ENCODE results near the gene UBL7.

UBL7 gene

GRCh38 chr15:74438206-74438605 is 22.8 kb downstream of the UBL7 start:
- no peak for DNase-seq

DNA sequence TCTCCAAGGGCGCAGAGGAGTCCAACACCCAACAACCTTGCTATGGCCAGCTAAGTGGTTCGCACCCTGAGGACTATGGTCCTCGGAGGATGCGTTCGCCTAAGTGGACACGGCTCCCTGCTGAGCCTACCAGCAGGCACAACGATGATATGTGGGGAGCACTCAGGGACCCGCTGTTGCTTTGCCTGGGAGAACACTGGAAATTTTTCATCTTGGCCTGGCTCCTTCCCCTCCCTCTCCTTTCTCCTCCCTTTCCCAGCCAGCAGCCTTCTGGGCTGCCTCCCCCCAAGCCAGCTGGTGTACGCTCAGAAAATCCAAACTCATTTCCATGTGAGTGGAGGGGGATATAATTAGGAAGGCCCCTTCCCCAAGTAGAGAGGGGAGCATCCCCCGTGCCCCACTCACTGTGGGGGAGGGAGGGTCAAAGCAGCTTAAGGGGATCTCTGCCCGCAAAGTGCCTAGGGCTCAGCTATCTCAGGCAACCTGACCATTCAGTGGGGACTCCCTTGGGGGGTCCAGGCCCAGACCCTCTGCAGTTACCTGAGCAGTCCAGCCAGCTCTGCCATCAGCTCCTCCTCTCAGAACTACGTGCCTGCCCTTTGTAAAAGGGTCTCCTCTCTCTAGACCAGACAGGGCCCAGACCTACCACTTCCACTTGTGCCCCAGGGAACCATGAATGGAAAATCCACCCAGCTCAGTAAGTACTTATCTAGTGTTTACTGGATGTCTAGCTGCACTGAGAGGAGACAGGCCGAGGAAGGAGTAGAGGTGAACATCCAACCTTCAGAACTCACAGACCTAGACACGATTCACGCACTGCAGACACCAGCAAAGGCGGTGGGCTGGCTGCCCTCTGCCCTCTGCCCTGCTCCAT is 26.5 kb downstream of the UBL7 start:
- DNase-seq, result no peak

- DNase-seq, result peak; percentile 95
Observed at GRCh38 chr15:74433592-74434262, 27.2 kb downstream of the UBL7 start, which contains the start of gene SEMA7A. Gene SEMA7A, minus strand, starts transcription at chr15:74433958. Its CDS starts 40 bp downstream, at chr15:74433918.

DNA sequence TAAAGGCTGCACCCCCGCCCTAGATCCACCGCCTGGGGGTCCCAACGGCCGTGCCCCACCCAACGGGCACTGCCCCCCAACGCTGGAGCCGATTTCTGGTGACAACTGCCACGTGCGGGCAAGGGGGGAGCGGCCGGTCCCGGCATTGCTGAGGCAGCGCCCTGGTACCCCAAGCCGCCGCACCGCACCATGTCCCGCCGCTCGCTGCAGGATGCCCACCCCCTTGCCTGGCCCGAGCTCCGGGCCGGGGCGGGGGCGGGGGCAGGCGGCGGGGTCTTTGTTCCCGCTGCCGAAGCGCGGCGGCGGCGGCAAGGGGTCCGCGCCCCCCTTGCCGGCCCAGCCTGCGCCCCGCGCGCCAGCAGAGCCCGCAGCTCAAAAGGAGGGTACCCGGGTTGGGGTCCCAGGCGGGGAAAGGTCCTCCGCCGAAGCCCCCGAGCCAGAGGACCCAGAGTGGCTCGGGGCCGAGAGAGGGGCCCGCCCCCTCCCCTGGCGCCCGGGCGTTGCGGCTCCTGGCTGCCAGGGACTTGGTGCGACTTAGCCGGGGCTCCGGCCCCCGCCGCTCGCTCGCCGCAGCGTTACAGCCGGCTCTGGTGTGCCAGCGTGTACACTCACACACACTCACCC is 27.9 kb downstream of the UBL7 start:
- peak; percentile 37 for DNase-seq

DNA sequence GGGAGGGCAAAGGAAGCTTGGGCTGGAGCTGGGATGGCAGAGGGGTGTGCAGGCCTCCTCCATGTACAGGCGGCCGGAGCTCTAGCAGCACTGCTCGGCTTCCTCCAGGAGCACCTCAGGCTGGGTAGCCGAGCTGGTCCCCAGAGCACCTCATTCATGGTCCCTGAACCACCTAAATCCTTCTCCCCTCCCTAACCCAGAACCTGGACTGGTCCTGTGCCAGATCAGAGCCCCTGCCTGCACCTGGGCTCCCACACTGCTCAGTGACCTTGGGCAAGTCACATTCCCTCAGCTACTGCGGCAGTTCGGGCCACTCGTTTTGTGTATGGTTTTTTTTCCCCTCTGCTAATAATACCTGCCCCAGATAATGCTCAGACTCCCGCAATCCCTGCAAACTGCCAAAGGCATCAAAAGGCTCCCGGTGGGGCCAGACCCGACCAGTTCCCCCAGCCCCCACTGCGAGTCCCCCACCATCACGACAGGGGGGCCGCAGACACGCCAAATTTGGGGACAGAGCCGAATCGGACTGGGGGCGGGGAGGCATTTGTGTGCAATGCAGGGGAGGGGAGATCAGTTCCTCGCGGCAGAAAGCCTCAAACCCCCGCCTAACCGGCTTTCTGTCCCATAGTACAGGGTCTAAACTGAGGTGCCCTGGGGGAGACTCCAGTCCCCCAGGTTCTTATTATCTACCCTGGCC is 28.5 kb downstream of the UBL7 start:
- DNase-seq, result no peak

GRCh38 chr15:74431645-74432044 is 29.3 kb downstream of the UBL7 start:
- peak; percentile 58 for DNase-seq

- DNase-seq, result no peak
Observed at GRCh38 chr15:74431116-74431515, 29.8 kb downstream of the UBL7 start.

GRCh38 chr15:74430510-74430951 is 30.4 kb downstream of the UBL7 start:
- DNase-seq, result no peak

DNA sequence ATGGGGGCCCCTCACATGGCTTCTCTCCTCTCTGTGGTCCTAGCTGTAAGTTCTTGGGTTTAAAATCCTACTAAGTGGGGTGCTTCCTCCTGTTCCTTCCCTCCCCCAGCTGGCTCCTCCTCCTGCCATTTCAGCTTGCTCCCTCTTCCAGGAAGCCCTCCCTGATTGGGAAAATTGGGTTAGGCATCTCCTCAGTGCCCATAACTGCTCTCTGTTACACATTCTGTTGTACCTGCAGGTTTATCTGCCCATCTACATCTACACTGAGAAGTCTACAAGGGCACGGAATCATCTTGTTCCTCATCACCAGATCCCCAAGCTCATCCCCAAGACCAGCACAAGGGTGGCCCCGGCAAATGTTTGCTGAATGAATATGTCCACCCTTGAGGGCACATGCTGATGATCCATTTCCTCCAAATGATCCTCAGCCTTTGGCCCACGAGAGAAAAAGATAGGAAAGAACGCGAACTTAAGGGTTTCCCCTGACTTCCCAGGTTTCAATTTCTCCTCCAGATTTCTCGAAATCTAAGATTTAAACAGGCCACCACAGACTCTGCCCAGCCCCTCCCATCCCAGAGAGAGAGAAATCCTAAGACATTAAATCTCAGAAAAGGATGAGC is 31.1 kb downstream of the UBL7 start:
- no peak for DNase-seq

GRCh38 chr15:74428970-74429780 is 31.8 kb downstream of the UBL7 start:
- peak; percentile 38 for DNase-seq

GRCh38 chr15:74428442-74428787 is 32.5 kb downstream of the UBL7 start:
- DNase-seq, result no peak

DNA sequence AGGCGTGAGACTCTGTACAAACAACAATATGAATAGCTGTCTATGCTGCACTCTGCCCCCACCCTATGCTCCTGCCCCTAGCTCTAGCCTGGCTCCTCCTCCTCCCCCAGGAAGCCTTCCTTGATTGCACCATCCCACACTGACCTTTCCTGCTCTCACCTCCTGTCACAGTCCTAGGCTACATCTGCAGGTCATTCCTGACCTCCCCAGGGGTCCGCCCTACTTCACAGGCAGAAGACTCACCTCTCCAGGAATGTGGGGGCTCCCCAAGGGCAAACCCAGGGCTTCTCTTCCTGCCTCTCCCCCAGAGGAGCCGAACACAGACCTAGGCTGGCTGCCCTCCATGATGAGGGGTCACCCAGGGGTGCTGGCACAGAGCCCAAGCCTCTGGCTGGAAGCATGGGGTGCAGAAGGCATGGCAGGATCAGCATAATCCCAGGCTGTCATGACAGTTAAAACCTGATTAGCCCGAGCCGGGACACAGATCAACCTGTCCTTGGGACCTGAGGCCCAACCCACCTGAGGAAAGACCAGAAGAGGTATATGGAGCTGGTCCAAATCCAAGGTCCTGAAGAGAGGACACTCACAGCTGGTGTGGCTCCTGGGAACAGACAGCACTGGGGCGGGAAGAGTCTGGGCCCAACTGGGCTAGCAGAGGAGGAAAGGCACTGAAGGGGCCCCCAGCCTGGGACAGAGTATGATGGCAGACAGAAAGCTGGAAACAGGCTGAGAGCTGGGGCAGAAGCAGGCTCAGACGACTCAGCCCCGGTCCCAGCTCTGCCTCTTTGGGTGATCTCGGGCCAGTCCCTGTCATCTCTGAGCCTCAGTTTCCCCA is 33.1 kb downstream of the UBL7 start:
- no peak for DNase-seq

DNA sequence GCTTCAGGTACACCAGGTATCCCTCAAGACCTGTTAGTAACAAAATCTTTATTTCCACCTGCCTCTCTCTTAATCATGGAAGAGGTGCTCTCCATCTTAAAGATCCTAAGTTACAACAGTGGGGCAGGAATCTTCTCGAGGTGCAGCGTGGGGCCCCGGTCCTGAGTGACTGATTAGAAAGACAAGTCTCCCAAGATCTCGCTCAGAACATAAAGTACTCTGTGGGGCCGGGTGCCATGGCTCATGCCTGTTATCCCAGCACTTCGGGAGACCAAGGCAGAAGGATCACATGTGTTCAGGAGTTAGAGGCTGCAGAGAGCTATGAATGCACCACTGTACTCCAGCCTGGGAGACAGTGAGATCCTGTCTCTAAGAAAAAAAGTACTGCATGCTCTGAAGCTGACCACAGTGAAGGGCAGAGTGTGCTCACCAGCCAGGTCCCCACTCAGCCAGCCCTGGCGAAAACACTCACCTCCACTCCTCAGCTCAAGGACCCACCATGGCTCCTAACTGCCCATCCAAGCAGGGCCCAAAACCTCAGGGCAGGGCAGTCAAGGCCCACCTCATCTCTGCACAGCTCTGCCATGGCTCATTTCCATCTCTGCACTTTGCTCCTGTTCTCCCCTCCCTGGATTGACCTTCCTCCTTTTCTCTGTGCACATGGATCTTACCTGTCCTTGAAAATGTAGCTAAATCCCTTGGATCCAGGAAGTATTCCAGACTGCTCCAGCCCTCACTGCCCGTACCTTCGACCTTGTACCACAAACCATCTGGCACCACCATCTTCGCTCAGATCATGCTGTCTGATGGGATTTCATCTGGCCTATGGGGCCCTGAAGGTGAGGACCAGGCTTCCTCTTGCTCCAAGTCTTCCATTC is 34.3 kb downstream of the UBL7 start:
- DNase-seq, result no peak

DNA sequence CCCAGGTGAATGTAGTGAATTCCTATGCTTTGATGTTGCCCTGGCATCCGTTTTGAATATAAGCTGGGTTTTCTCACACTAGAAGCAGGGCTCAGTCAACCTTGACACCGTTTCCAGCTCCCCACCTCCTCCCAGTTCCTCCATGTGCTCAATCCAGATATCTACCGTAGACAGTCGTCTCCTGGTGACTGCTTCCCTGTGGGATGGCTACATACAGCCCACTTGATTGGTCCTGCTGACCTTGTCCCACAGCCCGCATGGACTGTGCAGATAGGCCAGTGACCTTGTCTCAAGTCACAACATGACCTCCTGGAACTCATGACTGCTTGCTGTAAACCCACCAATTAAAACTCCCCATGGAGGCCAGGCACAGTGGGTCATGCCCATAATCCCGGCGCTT is 35.3 kb downstream of the UBL7 start:
- no peak for DNase-seq

DNA sequence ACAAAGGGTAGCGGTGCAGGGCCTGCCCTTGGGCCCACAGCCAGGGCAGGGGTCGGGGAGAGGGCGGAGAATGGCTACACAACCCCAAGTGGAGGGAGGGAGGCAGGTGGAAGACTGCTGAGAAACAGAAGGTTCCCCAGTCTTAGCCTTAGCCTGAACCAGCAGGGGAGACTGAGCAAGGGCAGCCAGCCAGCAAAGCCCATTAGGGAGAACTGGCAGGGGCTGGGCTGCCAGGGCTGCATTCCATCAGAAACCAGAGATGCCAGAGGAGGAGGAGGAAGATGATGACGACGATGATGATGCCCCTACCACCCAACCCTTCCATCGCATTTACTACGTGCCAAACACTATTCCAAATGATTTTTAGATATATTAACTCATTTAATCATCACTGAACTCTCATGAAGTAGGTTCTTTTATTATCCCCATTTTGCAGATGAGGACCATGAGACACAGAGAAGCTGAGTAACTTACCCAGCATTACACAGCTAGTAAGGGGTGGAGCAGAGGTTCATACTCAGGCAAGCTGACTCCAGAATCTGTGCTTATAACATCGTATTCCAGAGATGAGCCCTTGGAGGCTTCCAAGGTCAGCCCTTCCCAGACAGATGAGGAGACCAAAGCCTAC is 35.9 kb downstream of the UBL7 start:
- no peak for DNase-seq

- peak; percentile 54 for DNase-seq
Observed at GRCh38 chr15:74423431-74424257, 37.3 kb downstream of the UBL7 start.

GRCh38 chr15:74422652-74423430 is 38.1 kb downstream of the UBL7 start:
- DNase-seq, result peak; percentile 55

DNA sequence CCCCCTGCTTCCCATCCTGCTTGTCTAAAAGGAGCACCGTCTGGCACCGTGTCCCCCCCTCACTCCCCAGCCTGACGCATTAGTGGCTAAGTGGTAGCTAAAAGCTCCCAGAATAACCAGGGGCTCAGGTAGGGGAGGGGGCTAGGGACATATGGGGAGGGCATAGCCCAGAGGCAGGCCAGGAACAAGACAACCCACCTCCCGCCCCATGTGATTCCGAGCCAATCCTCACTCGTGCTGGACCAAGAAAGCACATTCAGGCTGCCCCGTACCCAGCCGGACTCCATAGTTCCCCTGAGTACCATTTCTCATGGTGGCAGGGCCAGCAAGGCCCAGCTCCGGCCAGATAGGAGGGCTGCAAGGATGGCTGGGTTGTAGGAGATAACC is 38.7 kb downstream of the UBL7 start:
- DNase-seq, result no peak
